ENCODE measurements around the gene MARF1. TPM values are rescaled to one million over a fixed set of nuclear protein-coding genes. Genes with fewer than 3 reads are reported as not detected.

MARF1 gene
- total and polyA plus RNA-seq, 9 of the 15 experiments (the other 6 are each of a cell fraction or from before 2014, with no cell fraction given): 4.7 to 33.2 (median 11.7) TPM

DNA sequence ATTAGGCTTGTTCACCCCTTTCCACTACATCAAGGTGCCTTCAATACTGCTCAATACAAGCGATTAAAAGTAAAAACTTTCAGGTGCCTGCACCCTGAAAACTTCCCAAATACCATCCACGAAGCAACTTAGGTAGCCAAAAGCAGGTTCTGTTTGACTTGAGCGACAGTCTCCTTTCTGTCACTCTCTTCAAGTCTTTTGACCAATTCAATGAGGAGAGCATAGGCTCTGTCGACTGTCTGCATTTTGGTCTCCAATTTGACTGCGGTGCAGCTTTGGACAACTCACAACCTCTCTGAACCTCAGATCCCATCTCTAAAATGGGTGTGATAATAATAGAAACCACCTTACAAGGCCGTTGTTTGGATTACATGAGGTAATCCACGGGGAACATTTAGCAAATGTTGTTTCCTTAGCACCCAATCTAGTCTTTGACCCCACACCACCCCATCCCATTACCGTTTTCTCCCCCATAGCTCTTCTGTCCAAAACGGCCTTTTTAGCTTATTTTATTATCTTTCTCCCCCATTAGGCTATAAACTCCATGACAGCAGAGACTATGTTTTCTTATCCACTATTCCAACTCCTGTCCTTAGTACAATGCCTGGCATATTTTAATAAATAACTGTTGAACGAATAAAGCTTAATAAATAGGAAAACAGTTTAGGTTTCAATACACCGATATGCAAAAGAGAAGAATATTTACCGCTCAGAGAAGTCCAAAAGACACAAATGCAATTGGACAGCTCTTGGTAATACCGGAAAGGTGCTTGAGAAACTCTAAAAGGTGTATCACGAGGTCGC is 999 bp downstream of the MARF1 start (continued):
- no peak for TF ChIP-seq HIVEP1 (CRISPR knock-in tag; IDR thresholded peaks at IDR 0.05)
- no peak for TF ChIP-seq CAMTA2 (CRISPR knock-in tag; conservative IDR thresholded peaks at IDR 0.05)
- no peak for TF ChIP-seq ZNF311 (CRISPR knock-in tag; IDR thresholded peaks at IDR 0.05)
- TF ChIP-seq SAFB (IDR thresholded peaks at IDR 0.05; ENCODE audit: borderline replicate concordance, low read depth, low read length): no peak
- TF ChIP-seq ZNF75A (CRISPR knock-in tag; IDR thresholded peaks at IDR 0.05): no peak
- no peak for TF ChIP-seq TRIM24 (IDR thresholded peaks at IDR 0.05)
- TF ChIP-seq RBM15 (IDR thresholded peaks at IDR 0.05; ENCODE audit: insufficient read depth, low read length): no peak
- no peak for TF ChIP-seq MCM3 (IDR thresholded peaks at IDR 0.05)
- TF ChIP-seq GABPA (tag; conservative IDR thresholded peaks at IDR 0.05; ENCODE audit: low read depth): no peak
- TF ChIP-seq PRMT5 (CRISPR knock-in tag; IDR thresholded peaks at IDR 0.05): no peak
- no peak; the same call in 1 of the 2 replicates for TF ChIP-seq HLTF (IDR thresholded peaks at IDR 0.05)
- no peak for TF ChIP-seq MEF2A (IDR thresholded peaks at IDR 0.05; ENCODE audit: control insufficient read depth, low read depth, low read length)
- no peak for TF ChIP-seq ZKSCAN3 (CRISPR knock-in tag; IDR thresholded peaks at IDR 0.05)
- TF ChIP-seq, protein P1, sequence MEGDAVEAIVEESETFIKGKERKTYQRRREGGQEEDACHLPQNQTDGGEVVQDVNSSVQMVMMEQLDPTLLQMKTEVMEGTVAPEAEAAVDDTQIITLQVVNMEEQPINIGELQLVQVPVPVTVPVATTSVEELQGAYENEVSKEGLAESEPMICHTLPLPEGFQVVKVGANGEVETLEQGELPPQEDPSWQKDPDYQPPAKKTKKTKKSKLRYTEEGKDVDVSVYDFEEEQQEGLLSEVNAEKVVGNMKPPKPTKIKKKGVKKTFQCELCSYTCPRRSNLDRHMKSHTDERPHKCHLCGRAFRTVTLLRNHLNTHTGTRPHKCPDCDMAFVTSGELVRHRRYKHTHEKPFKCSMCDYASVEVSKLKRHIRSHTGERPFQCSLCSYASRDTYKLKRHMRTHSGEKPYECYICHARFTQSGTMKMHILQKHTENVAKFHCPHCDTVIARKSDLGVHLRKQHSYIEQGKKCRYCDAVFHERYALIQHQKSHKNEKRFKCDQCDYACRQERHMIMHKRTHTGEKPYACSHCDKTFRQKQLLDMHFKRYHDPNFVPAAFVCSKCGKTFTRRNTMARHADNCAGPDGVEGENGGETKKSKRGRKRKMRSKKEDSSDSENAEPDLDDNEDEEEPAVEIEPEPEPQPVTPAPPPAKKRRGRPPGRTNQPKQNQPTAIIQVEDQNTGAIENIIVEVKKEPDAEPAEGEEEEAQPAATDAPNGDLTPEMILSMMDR (IDR thresholded peaks at IDR 0.05 in 2 of 3, conservative IDR thresholded peaks at IDR 0.05 in 1 of 3; ENCODE audit: insufficient read depth in 2 of 3, low read depth in 1 of 3, low read length in 3 of 3): no peak
- TF ChIP-seq, protein P2, sequence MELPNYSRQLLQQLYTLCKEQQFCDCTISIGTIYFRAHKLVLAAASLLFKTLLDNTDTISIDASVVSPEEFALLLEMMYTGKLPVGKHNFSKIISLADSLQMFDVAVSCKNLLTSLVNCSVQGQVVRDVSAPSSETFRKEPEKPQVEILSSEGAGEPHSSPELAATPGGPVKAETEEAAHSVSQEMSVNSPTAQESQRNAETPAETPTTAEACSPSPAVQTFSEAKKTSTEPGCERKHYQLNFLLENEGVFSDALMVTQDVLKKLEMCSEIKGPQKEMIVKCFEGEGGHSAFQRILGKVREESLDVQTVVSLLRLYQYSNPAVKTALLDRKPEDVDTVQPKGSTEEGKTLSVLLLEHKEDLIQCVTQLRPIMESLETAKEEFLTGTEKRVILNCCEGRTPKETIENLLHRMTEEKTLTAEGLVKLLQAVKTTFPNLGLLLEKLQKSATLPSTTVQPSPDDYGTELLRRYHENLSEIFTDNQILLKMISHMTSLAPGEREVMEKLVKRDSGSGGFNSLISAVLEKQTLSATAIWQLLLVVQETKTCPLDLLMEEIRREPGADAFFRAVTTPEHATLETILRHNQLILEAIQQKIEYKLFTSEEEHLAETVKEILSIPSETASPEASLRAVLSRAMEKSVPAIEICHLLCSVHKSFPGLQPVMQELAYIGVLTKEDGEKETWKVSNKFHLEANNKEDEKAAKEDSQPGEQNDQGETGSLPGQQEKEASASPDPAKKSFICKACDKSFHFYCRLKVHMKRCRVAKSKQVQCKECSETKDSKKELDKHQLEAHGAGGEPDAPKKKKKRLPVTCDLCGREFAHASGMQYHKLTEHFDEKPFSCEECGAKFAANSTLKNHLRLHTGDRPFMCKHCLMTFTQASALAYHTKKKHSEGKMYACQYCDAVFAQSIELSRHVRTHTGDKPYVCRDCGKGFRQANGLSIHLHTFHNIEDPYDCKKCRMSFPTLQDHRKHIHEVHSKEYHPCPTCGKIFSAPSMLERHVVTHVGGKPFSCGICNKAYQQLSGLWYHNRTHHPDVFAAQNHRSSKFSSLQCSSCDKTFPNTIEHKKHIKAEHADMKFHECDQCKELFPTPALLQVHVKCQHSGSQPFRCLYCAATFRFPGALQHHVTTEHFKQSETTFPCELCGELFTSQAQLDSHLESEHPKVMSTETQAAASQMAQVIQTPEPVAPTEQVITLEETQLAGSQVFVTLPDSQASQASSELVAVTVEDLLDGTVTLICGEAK (IDR thresholded peaks at IDR 0.05): 0 out of 2 replicates have a peak, but pooled peaks have one; percentile 38
- TF ChIP-seq, protein P2 (CRISPR knock-in tag; IDR thresholded peaks at IDR 0.05): no peak
- no peak for TF ChIP-seq KLF1 (tag; IDR thresholded peaks at IDR 0.05)
- TF ChIP-seq ZNF263 (CRISPR knock-in tag; IDR thresholded peaks at IDR 0.05; ENCODE audit: borderline replicate concordance): no peak
- no peak for TF ChIP-seq XRCC3 (IDR thresholded peaks at IDR 0.05)
- TF ChIP-seq GATA2 (CRISPR knock-in tag; IDR thresholded peaks at IDR 0.05): no peak
